Gastrocnemius medialis (tissue), 4 donors: ENCODE data around the gene RALY. TPM values are rescaled to one million over a fixed set of nuclear protein-coding genes. Genes with fewer than 3 reads are reported as not detected.

ENCODE experiments used
- ATAC-seq, 2 donors: fragments of 150-250 bp; one replicate each; pipeline ENCODE4 v1.9.1; 2016
- DNase-seq, 2 donors: peaks; one replicate each; pipeline ENCODE4 v3.0.0-alpha.2; 2019
- H3K27ac ChIP-seq, 4 donors: fragments of 200-600 bp; sonication (generic); 1 replicate in 1 of 4; 2 replicates in 3 of 4; pipeline ENCODE4 v1.5.1; 2016 to 2018; ENCODE audit warnings: mild to moderate bottlenecking in 2 of 4, moderate library complexity in 1 of 4
- H3K27me3 ChIP-seq, 3 donors: fragments of 200-600 bp; sonication (generic) in 2 of 3; 1 replicate in 1 of 3; 2 replicates in 2 of 3; pipeline versions ENCODE4 v1.5.1 to v1.6.0; 2016 to 2019; ENCODE audit warnings: mild to moderate bottlenecking in 1 of 3, moderate library complexity in 1 of 3
- H3K36me3 ChIP-seq, 2 donors: fragments of 200-600 bp; sonication (generic) in 1 of 2; one replicate each; pipeline ENCODE4 v1.5.1; 2017 to 2018
- H3K4me1 ChIP-seq, 2 donors: fragments of 200-600 bp; sonication (generic) in 1 of 2; one replicate each; pipeline ENCODE4 v1.5.1; 2016 to 2017; ENCODE audit warnings: mild to moderate bottlenecking in 2 of 2
- H3K4me3 ChIP-seq, 4 donors: fragments of 200-600 bp; sonication (generic) in 3 of 4; 1 replicate in 1 of 4; 2 replicates in 3 of 4; pipeline ENCODE4 v1.5.1; 2016 to 2019; ENCODE audit warnings: mild to moderate bottlenecking in 2 of 4
- H3K9me3 ChIP-seq, 3 donors: fragments of 200-600 bp; sonication (generic) in 2 of 3; 1 replicate in 1 of 3; 2 replicates in 2 of 3; pipeline ENCODE4 v1.5.1; 2016 to 2019
- POLR2A ChIP-seq, 2 donors: fragments of 450-650 bp; IDR thresholded peaks; one replicate each; pipeline ENCODE4 v1.6.1; 2017; ENCODE audit warnings: antibody characterized with exemption in 2 of 2, mild to moderate bottlenecking in 2 of 2, moderate library complexity in 2 of 2
- in situ Hi-C, 4 donors: fragments of 200-750 bp; cut with MboI; loops; one replicate each; pipeline versions ENCODE4 v1.15.0 to v1.8.0; 2017; ENCODE audit warnings: low sequenced_read_pairs in 4 of 4
- intact Hi-C: fragments of 100-400 bp; cut with DNase I; formaldehyde crosslinking; loops from one replicate; pipeline ENCODE4 v1.15.1; 2023; ENCODE audit warnings: low total_unique reads
- total RNA-seq, 4 donors: library from RNA; depleted of rRNA; stranded (reverse); fragments of >200 nt; gene quantifications; one replicate each; pipeline versions ENCODE4 v1.1.0 to v1.2.3, GENCODE V29; 2016
- TF ChIP-seq, protein P1 (sequence below), 5 experiments: fragments of 450-650 bp in 3 of 5; fragments of 200-600 bp in 2 of 5; sonication (generic) in 2 of 5; IDR thresholded peaks in 4 of 5; conservative IDR thresholded peaks in 1 of 5; 1 replicate in 4 of 5; 2 replicates in 1 of 5; pipeline ENCODE4 v1.5.1; 2016 to 2019; ENCODE audit warnings: antibody characterized with exemption in 5 of 5, mild to moderate bottlenecking in 3 of 5, moderate library complexity in 3 of 5

RALY gene
- total RNA-seq, 4 donors from 2014 or later: 69.0 to 119 (median 93.1) TPM

DNA sequence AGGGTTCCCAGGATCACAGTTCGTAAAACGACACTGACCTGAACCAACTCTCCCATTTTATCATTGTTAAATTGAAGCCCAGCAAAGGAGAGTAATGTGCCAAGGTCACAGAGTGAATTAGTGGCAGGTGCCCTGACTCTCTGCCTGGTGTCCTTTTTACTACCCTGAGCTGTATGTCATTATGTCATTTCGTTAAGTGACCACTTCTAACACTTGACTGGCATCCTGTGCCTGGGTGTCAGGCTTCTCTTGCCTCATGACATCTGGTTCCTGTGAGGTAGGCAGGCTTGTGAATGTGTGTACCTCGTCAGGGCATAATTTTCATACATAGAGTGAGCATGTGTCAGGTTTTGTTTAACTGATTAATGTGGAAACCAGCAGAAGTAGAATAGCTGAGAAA is 48.6 kb downstream of the RALY start:
- Histone ChIP-seq H3K4me1 (peaks cover 88 to 96% of the 10 kb centered on the region in 2 donors), H3K27ac (peak overlapping the region; percentile 80 to 87 (median 84)), H3K9me3 (no peaks in the 10 kb centered on the region), H3K27me3 (no peaks in the 10 kb centered on the region), H3K4me3 (no peak overlapping the region), H3K36me3 (no peaks in the 10 kb centered on the region)
- ATAC-seq (peak; percentile 81 to 84), DNase-seq (peak; percentile 70 to 73)
- intact Hi-C loops (loop anchor here (5.0 kb wide), 1 partner anchor 70 kb away; the partner anchor contains the start of gene EIF2S2), in situ Hi-C loops (loop anchor here in 1 of 4 donors (10.0 kb wide), 1 partner anchor 47 kb away; the partner anchor contains the start of gene RALY)
- TF ChIP-seq, protein P1, sequence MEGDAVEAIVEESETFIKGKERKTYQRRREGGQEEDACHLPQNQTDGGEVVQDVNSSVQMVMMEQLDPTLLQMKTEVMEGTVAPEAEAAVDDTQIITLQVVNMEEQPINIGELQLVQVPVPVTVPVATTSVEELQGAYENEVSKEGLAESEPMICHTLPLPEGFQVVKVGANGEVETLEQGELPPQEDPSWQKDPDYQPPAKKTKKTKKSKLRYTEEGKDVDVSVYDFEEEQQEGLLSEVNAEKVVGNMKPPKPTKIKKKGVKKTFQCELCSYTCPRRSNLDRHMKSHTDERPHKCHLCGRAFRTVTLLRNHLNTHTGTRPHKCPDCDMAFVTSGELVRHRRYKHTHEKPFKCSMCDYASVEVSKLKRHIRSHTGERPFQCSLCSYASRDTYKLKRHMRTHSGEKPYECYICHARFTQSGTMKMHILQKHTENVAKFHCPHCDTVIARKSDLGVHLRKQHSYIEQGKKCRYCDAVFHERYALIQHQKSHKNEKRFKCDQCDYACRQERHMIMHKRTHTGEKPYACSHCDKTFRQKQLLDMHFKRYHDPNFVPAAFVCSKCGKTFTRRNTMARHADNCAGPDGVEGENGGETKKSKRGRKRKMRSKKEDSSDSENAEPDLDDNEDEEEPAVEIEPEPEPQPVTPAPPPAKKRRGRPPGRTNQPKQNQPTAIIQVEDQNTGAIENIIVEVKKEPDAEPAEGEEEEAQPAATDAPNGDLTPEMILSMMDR (IDR thresholded peaks at IDR 0.05 in 4 of 5, conservative IDR thresholded peaks at IDR 0.05 in 1 of 5): no peak
- peak in 1 of 2 donors; percentile 17 for TF ChIP-seq POLR2A (IDR thresholded peaks at IDR 0.05)

DNA sequence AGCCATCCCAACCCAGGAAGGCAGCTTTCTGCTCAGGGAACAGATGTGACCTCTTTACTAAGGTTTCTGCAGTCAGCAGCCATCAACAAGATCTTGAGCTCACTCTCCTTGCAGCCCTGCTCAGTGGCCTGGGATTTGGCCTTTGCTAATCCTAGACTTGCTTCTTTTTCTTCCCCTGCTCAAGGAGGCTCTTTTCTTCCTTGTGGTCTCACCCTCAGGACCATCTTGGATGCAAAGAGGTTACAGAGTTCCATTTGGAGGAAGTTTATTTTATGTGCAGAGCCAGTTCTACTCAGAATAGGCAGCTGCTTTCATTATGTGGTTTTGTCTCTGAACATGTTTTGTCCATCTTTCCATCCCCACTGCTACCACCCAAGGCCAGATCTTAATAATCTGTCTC is 49.3 kb downstream of the RALY start:
- intact Hi-C loops (loop anchor here (5.0 kb wide), 1 partner anchor 69 kb away; the partner anchor contains the start of gene EIF2S2), in situ Hi-C loops (loop anchor here in 1 of 4 donors (10.0 kb wide), 1 partner anchor 48 kb away; the partner anchor contains the start of gene RALY)
- DNase-seq (no peak), ATAC-seq (peak in 1 of 2 donors; percentile 31)
- Histone ChIP-seq H3K36me3 (no peaks in the 10 kb centered on the region), H3K4me3 (no peak overlapping the region), H3K9me3 (no peaks in the 10 kb centered on the region), H3K27ac (peak overlapping the region; percentile 80 to 87 (median 84)), H3K27me3 (no peaks in the 10 kb centered on the region), H3K4me1 (peaks cover 80 to 96% of the 10 kb centered on the region in 2 donors)
- TF ChIP-seq POLR2A (IDR thresholded peaks at IDR 0.05): no peak
- TF ChIP-seq, protein P1 (IDR thresholded peaks at IDR 0.05 in 4 of 5, conservative IDR thresholded peaks at IDR 0.05 in 1 of 5): no peak

DNA sequence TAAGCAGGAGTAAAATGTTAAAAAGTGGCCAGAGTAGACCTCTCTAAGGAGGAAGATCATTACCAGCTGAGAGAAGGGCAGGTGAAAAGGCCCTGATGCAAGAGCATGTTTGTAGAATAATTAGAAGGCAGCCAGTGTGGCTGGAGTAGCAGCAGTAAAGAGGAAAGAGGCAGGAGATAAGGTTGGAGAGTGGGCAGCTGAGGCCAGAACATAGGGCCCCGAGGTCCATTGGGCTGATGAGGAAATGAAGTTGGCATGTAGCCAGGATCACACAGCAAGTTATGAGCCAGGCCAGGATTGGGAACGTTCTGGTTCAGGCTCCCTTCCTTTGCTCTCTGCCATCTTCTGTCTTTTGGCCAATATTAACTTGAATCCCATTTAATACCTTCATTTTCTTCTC is 51.6 kb downstream of the RALY start:
- Histone ChIP-seq H3K27me3 (no peaks in the 10 kb centered on the region), H3K4me1 (peaks cover 71 to 87% of the 10 kb centered on the region in 2 donors), H3K36me3 (no peaks in the 10 kb centered on the region), H3K9me3 (no peaks in the 10 kb centered on the region), H3K27ac (peak overlapping the region in 2 of 4 donors; percentile 3 to 26), H3K4me3 (no peak overlapping the region)
- in situ Hi-C loops (loop anchor here in 1 of 4 donors (10.0 kb wide), 1 partner anchor 50 kb away; the partner anchor contains the start of gene RALY), intact Hi-C loops (no loop called here)
- ATAC-seq (no peak), DNase-seq (peak; percentile 28 to 35)
- TF ChIP-seq, protein P1 (IDR thresholded peaks at IDR 0.05 in 4 of 5, conservative IDR thresholded peaks at IDR 0.05 in 1 of 5): no peak
- no peak for TF ChIP-seq POLR2A (IDR thresholded peaks at IDR 0.05)

DNA sequence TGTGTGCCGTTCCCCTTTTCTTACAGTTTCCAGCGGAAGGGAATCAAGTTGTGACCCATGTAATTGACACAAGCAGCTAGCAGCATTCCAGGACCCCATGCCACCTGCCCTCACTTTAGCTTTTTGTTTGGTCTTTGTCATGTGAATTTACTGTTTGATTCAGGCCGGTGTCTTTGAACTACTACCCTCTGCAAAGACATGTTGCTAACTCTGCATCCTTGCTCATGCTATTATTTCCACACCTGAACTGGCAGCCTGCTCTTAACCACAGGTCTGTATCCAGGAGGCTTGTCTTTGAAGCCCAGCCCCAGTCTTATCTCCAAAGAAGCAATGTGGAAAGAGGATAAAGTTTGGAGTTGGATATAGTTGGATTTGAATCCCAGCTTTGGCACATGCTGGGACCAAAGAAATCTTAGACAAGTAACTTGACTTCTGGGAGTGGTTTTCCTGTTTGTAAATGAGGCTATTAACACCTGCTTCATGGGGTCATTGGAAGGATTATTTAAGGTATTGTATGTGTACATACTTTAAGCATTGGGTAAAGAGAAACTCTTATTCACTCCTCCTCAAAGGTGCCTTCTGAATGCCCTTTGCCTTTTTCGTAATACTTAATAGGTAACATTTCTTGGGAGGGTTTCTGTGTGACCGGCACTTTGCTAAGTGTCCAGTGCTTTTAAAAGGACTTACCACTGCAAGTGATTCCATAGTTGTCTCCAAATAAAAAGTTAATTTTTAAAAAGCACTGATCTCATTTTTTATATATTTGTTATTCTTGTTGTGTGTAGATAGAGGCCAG is 52.4 kb downstream of the RALY start:
- Histone ChIP-seq H3K27me3 (no peaks in the 10 kb centered on the region), H3K36me3 (no peaks in the 10 kb centered on the region), H3K4me3 (no peak overlapping the region), H3K27ac (peak overlapping the region in 2 of 4 donors; percentile 3 to 26), H3K9me3 (no peaks in the 10 kb centered on the region), H3K4me1 (peaks cover 67 to 85% of the 10 kb centered on the region in 2 donors)
- no peak for DNase-seq
- in situ Hi-C loops: loop anchor here in 1 of 4 donors (10.0 kb wide), 1 partner anchor 51 kb away; the partner anchor contains the start of gene RALY
- intact Hi-C loops: no loop called here
- TF ChIP-seq POLR2A (IDR thresholded peaks at IDR 0.05): no peak
- TF ChIP-seq, protein P1 (IDR thresholded peaks at IDR 0.05 in 4 of 5, conservative IDR thresholded peaks at IDR 0.05 in 1 of 5): no peak
- no peak for ATAC-seq
